OCI-M2 (cell line): ENCODE results near the gene UNC13B.
"Not testable (repeated sequence)": the region's sequence is repeated elsewhere in the genome, so short reads cannot be mapped to it uniquely, and the experiment has no call there.

Experiments
- DNase-seq: peaks from one replicate; lab custom pipeline; 2025; ENCODE audit not compliant: unreplicated experiment; lab: John Stamatoyannopoulos, UW

Gene UNC13B

GRCh38 chr9:35162605-35163315 lies 951 bp downstream of the UNC13B start:
- DNase-seq, result no peak

- no peak for DNase-seq
These were observed 1.6 kb downstream of the UNC13B start for GRCh38 chr9:35163413-35163812.

GRCh38 chr9:35164711-35165110 lies 2.9 kb downstream of the UNC13B start:
- DNase-seq, result no peak

GRCh38 chr9:35167429-35167828 lies 5.6 kb downstream of the UNC13B start:
- not testable (repeated sequence) for DNase-seq

GRCh38 chr9:35168963-35169362 lies 7.2 kb downstream of the UNC13B start:
- DNase-seq, result no peak

GRCh38 chr9:35172878-35173277 lies 11.1 kb downstream of the UNC13B start:
- no peak for DNase-seq

- no peak for DNase-seq
These were observed 15.7 kb downstream of the UNC13B start for GRCh38 chr9:35177520-35177919.

GRCh38 chr9:35179347-35180280 lies 17.8 kb downstream of the UNC13B start:
- no peak for DNase-seq

GRCh38 chr9:35180801-35181200 lies 19.0 kb downstream of the UNC13B start:
- no peak for DNase-seq

- not testable (repeated sequence) for DNase-seq
These were observed 20.6 kb downstream of the UNC13B start for GRCh38 chr9:35182401-35182800.

- DNase-seq, result not testable (repeated sequence)
These were observed 21.4 kb downstream of the UNC13B start for GRCh38 chr9:35182996-35183754.

GRCh38 chr9:35183755-35184480 lies 22.1 kb downstream of the UNC13B start:
- not testable (repeated sequence) for DNase-seq

GRCh38 chr9:35186524-35186923 lies 24.7 kb downstream of the UNC13B start:
- no peak for DNase-seq

- no peak for DNase-seq
These were observed 28.4 kb downstream of the UNC13B start for GRCh38 chr9:35190203-35190602.

GRCh38 chr9:35191105-35191504 lies 29.3 kb downstream of the UNC13B start:
- DNase-seq, result no peak

GRCh38 chr9:35193762-35194161 lies 32.0 kb downstream of the UNC13B start:
- DNase-seq, result no peak

- DNase-seq, result no peak
These were observed 33.9 kb downstream of the UNC13B start for GRCh38 chr9:35195683-35196082.

GRCh38 chr9:35198191-35198590 lies 36.4 kb downstream of the UNC13B start:
- no peak for DNase-seq

GRCh38 chr9:35203528-35203927 lies 41.7 kb downstream of the UNC13B start:
- no peak for DNase-seq

- no peak for DNase-seq
These were observed 43.5 kb downstream of the UNC13B start for GRCh38 chr9:35205340-35205739.

GRCh38 chr9:35211854-35212253 lies 50.0 kb downstream of the UNC13B start:
- no peak for DNase-seq
